IMR-90 (cell line): ENCODE results near the gene NEUROD2. TPM values are rescaled to one million over a fixed set of nuclear protein-coding genes. Genes with fewer than 3 reads are reported as not detected.

ENCODE experiments used
- ATAC-seq: fragments of 200-7000 bp; cut with Tn5 transposase; 2 replicates; pipeline ENCODE4 v1.9.1; 2020; ENCODE audit warnings: low read depth, mild to moderate bottlenecking, moderate library complexity
- BruUV-seq: library from RNA; stranded (reverse); fragments of 400-500 nt; replicated peaks from 2 replicates; lab custom pipeline; 2021; lab: Mats Ljungman, UMichigan
- CTCF ChIA-PET: fragments of 300-600 bp; formaldehyde crosslinking; extraction: SDS; loops from one replicate; lab custom pipeline; 2021; ENCODE audit warnings: antibody characterized with exemption; lab: Yijun Ruan, JAX
- POLR2A ChIA-PET: fragments of 300-600 bp; sonication (Branson Sonifier 250); formaldehyde crosslinking; loops from one replicate; lab custom pipeline; 2022; ENCODE audit warnings: antibody characterized with exemption; ENCODE audit not compliant: unreplicated experiment; lab: Charles Lee
- DNase-seq: peaks from one replicate; pipeline ENCODE4 v3.0.0; 2013
- H2AFZ ChIP-seq: replicated peaks from 2 replicates; pipeline ENCODE3; 2013; ENCODE audit warnings: low read length, mild to moderate bottlenecking; ENCODE audit not compliant: poor library complexity
- H2AK5ac ChIP-seq: 2 replicates; pipeline ENCODE4 v1.6.1; 2013; ENCODE audit warnings: low read depth, low read length, inconsistent platforms
- H2AK9ac ChIP-seq: replicated peaks from 2 replicates; pipeline ENCODE3; 2013; ENCODE audit warnings: mild to moderate bottlenecking, low read depth, low read length, moderate library complexity; ENCODE audit not compliant: poor library complexity
- H2BK120ac ChIP-seq: 2 replicates; pipeline ENCODE4 v1.6.1; 2013; ENCODE audit warnings: low read depth, low read length, inconsistent platforms
- H2BK15ac ChIP-seq: 3 replicates; pipeline ENCODE4 v1.6.1; 2013; ENCODE audit warnings: low read depth, low read length, inconsistent platforms
- H2BK20ac ChIP-seq: 2 replicates; pipeline ENCODE4 v1.6.1; 2013; ENCODE audit warnings: low read depth, mild to moderate bottlenecking, inconsistent platforms, low read length, moderate library complexity
- H2BK5ac ChIP-seq: 2 replicates; pipeline ENCODE4 v1.6.1; 2013; ENCODE audit warnings: mild to moderate bottlenecking, low read depth, low read length, inconsistent platforms; ENCODE audit not compliant: poor library complexity, severe bottlenecking
- H3K14ac ChIP-seq: replicated peaks from 2 replicates; pipeline ENCODE4 v1.6.1; 2013; ENCODE audit warnings: low read depth, low read length, inconsistent platforms
- H3K18ac ChIP-seq: 2 replicates; pipeline ENCODE4 v1.6.1; 2013; ENCODE audit warnings: low read depth, low read length, control low read depth
- H3K23ac ChIP-seq: 2 replicates; pipeline ENCODE4 v1.6.1; 2013; ENCODE audit warnings: low read depth, low read length, inconsistent platforms
- H3K27ac ChIP-seq: 2 replicates; pipeline ENCODE4 v1.5.1; 2013; ENCODE audit warnings: mild to moderate bottlenecking, control low read depth, low read length; ENCODE audit not compliant: insufficient read depth
- H3K27me3 ChIP-seq: 2 replicates; pipeline ENCODE4 v1.6.1; 2013; ENCODE audit warnings: low read length; ENCODE audit not compliant: control insufficient read depth, insufficient read depth
- H3K36me3 ChIP-seq: 2 replicates; pipeline ENCODE4 v1.6.1; 2013; ENCODE audit warnings: low read length, mixed read lengths; ENCODE audit not compliant: control insufficient read depth, insufficient read depth
- H3K4ac ChIP-seq: 2 replicates; pipeline ENCODE4 v1.6.1; 2013; ENCODE audit warnings: low read depth, low read length, inconsistent platforms
- H3K4me1 ChIP-seq: 2 replicates; pipeline ENCODE4 v1.6.1; 2013; ENCODE audit warnings: low read length, mixed read lengths; ENCODE audit not compliant: control insufficient read depth, insufficient read depth
- H3K4me2 ChIP-seq: 2 replicates; pipeline ENCODE4 v1.6.1; 2013; ENCODE audit warnings: low read depth, mild to moderate bottlenecking, control low read depth, low read length, moderate library complexity
- H3K4me3 ChIP-seq: 2 replicates; pipeline ENCODE4 v1.5.1; 2013; ENCODE audit warnings: low read depth, mild to moderate bottlenecking, control low read depth, low read length, moderate library complexity; ENCODE audit not compliant: insufficient read depth
- H3K56ac ChIP-seq: 2 replicates; pipeline ENCODE4 v1.6.1; 2013; ENCODE audit warnings: low read length, inconsistent platforms; ENCODE audit not compliant: insufficient read depth; ENCODE audit errors: extremely low read depth
- H3K79me1 ChIP-seq, 2 experiments: 2 replicates each; pipeline ENCODE4 v1.6.1; 2013; ENCODE audit warnings: low read length in 2 of 2, inconsistent platforms in 1 of 2, low read depth in 1 of 2
- H3K9ac ChIP-seq: 2 replicates; pipeline ENCODE4 v1.6.1; 2013; ENCODE audit warnings: low read depth, low read length, control low read depth
- H3K9me1 ChIP-seq: 2 replicates; pipeline ENCODE4 v1.6.1; 2013; ENCODE audit warnings: low read length, inconsistent platforms; ENCODE audit not compliant: insufficient read depth
- H3K9me3 ChIP-seq: 2 replicates; pipeline ENCODE4 v1.6.1; 2013; ENCODE audit warnings: low read length; ENCODE audit not compliant: control insufficient read depth, insufficient read depth
- H4K20me1 ChIP-seq: 2 replicates; pipeline ENCODE4 v1.6.1; 2013; ENCODE audit warnings: low read length, inconsistent platforms; ENCODE audit not compliant: insufficient read depth
- H4K5ac ChIP-seq: 2 replicates; pipeline ENCODE4 v1.6.1; 2013; ENCODE audit warnings: mild to moderate bottlenecking, low read depth, low read length, control low read depth
- H4K8ac ChIP-seq, 2 experiments: 2 replicates each; pipeline ENCODE4 v1.6.1; 2013; ENCODE audit warnings: low read depth in 2 of 2, low read length in 2 of 2, control low read depth in 1 of 2, inconsistent platforms in 1 of 2
- H4K91ac ChIP-seq: 2 replicates; pipeline ENCODE4 v1.6.1; 2013; ENCODE audit warnings: low read depth, low read length, inconsistent platforms; ENCODE audit not compliant: insufficient read depth
- CHD1 ChIP-seq: IDR thresholded peaks from 2 replicates; pipeline ENCODE4 v1.6.1; 2012; ENCODE audit warnings: low read depth, low read length, improper control_type of control experiment
- WGBS, 2 experiments: methylation state at CpG; one replicate each; pipeline versions ENCODE4 v1.1.5 to v1.1.7; 2013; ENCODE audit warnings: missing lambda C conversion rate in 2 of 2; ENCODE audit not compliant: insufficient read length in 1 of 2; ENCODE audit errors: extremely low coverage in 2 of 2; 5-methylcytosine and 5-hydroxymethylcytosine counted together
- dilution Hi-C: fragments of 300-500 bp; cut with HindIII; formaldehyde crosslinking; loops from one replicate; pipeline ENCODE4 v1.14.3; 2018; ENCODE audit warnings: low sequenced_read_pairs; ENCODE audit not compliant: unreplicated experiment
- in situ Hi-C: fragments of 300-500 bp; cut with MboI; formaldehyde crosslinking; loops from 3 replicates; pipeline ENCODE4 v1.14.3; 2019; ENCODE audit warnings: low sequenced_read_pairs, inconsistent platforms, mixed read lengths
- intact Hi-C: fragments of 100-400 bp; cut with micrococcal nuclease; formaldehyde crosslinking; loops from 2 replicates; pipeline ENCODE4 v1.10.0; 2022
- polyA plus RNA-seq, 3 experiments: library from polyadenylated mRNA; depleted of rRNA; stranded (reverse); fragments of >200 nt; gene quantifications; 2 replicates each; pipeline ENCODE4 v1.2.3, GENCODE V29; 2012; ENCODE audit warnings: low replicate concordance in 1 of 3
- total RNA-seq: library from RNA; depleted of rRNA; stranded (reverse); fragments of >200 nt; gene quantifications from 2 replicates; pipeline ENCODE4 v1.2.3, GENCODE V29; 2012

Gene NEUROD2
- total and polyA plus RNA-seq, 2 of the 4 experiments (the other 2 are of a cell fraction) = not detected

DNA sequence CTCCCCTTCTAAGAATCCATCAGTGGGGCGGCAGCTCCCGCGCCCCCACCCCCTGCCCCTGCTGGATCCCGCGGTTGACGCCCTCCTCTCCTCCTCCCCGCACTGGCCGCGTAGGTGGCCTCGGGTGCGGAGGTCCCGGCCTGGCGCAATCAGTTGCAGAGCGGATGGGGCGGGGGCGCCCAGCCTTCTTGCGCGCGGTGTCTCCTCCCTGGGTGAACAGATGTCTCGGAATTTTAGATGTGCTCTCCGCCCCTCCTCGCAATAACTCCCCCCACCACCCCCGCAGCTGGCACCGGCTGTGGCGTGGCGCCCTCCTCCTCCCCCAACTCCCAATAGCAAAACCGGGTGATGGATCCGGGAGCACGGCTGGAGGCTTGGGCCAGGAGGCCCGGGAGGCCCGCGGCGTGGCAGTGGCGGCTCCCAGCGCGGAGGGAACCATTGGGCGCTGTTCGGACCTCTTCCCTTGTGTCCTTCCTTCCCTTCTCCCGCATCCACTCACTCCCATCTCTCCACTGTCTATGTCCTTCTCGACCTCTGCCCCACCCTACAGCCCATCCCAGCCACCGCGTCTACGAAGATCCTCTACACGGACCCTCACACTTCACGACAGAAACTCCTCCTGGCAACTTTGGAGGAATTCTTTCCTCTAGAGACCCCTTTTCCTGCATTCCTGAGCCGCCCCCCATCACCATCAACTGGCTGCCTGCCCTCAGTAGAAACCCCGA, 11.0 kb downstream of the NEUROD2 start:
- no peak overlapping the region for H3K18ac ChIP-seq
- peaks cover 14% of the 10 kb centered on the region; the same call in 1 of the 2 replicates for H4K20me1 ChIP-seq
- DNase-seq (no peak), ATAC-seq (no peak)
- ChIA-PET CTCF (no interaction called here), POLR2A (no interaction called here)
- no peak overlapping the region for H3K56ac ChIP-seq
- no peak overlapping the region for H2BK20ac ChIP-seq
- H3K9me3 ChIP-seq = peaks cover 4% of the 10 kb centered on the region; the same call in 1 of the 2 replicates
- H3K9me1 ChIP-seq = no peaks in the 10 kb centered on the region
- H2BK5ac ChIP-seq = no peak overlapping the region
- no peak overlapping the region for H4K8ac ChIP-seq
- H4K91ac ChIP-seq = no peak overlapping the region
- no peak for TF ChIP-seq CHD1
- 3% methylated on average over 17 of the region's 47 CpGs; no CpG with 5 or more reads in 1 of the 2 experiments for WGBS, 2 experiments
- no peaks in the 10 kb centered on the region for H3K4me1 ChIP-seq
- no peak overlapping the region for H3K27ac ChIP-seq
- no peak overlapping the region for H2AK9ac ChIP-seq
- peaks cover 76% of the 10 kb centered on the region for H3K27me3 ChIP-seq
- no peak overlapping the region for H3K9ac ChIP-seq
- H3K4me3 ChIP-seq = no peak overlapping the region
- no peaks in the 10 kb centered on the region for H3K36me3 ChIP-seq
- H2BK120ac ChIP-seq = no peak overlapping the region
- H3K4me2 ChIP-seq = no peak overlapping the region
- H2BK15ac ChIP-seq = no peak overlapping the region
- H3K14ac ChIP-seq = no peak overlapping the region
- no TSS peak for BruUV-seq
- dilution Hi-C loops = no loop called here
- no peaks in the 10 kb centered on the region for H3K79me1 ChIP-seq
- H2AK5ac ChIP-seq = no peak overlapping the region
- no peak overlapping the region for H3K23ac ChIP-seq
- H2AFZ ChIP-seq = no peak overlapping the region
- intact Hi-C loops = no loop called here
- in situ Hi-C loops = no loop called here
- H3K4ac ChIP-seq = no peak overlapping the region
- no peak overlapping the region for H4K5ac ChIP-seq
